H9 (cell line): ENCODE data around the gene AATK. TPM values are rescaled to one million over a fixed set of nuclear protein-coding genes. Genes with fewer than 3 reads are reported as not detected.

Experiments
- DNase-seq: peaks from one replicate; pipeline ENCODE4 v3.0.0-alpha.2; 2017
- H2AFZ ChIP-seq: one replicate; pipeline ENCODE4 v1.6.1; 2013; ENCODE audit warnings: mild to moderate bottlenecking, low read length, control low read depth, moderate library complexity
- H2AK5ac ChIP-seq: 2 replicates; pipeline ENCODE4 v1.6.1; 2013; ENCODE audit warnings: low read length, control low read depth, mixed read lengths; ENCODE audit not compliant: insufficient read length
- H2BK120ac ChIP-seq: one replicate; pipeline ENCODE4 v1.6.1; 2013; ENCODE audit warnings: low read depth, mild to moderate bottlenecking, low read length, control low read depth, inconsistent platforms; ENCODE audit not compliant: poor library complexity, severe bottlenecking
- H2BK12ac ChIP-seq: 2 replicates; pipeline ENCODE4 v1.6.1; 2013; ENCODE audit warnings: low read length, control low read depth, mixed read lengths, low read depth; ENCODE audit not compliant: insufficient read length
- H2BK15ac ChIP-seq: 2 replicates; pipeline ENCODE4 v1.6.1; 2013; ENCODE audit warnings: low read depth, low read length, control low read depth
- H2BK20ac ChIP-seq: one replicate; pipeline ENCODE4 v1.6.1; 2013; ENCODE audit warnings: low read depth, mild to moderate bottlenecking, low read length, control low read depth, inconsistent platforms; ENCODE audit not compliant: poor library complexity, severe bottlenecking
- H2BK5ac ChIP-seq: 2 replicates; pipeline ENCODE4 v1.6.1; 2013; ENCODE audit warnings: low read length, control low read depth, mixed read lengths; ENCODE audit not compliant: insufficient read length
- H3K14ac ChIP-seq: 2 replicates; pipeline ENCODE4 v1.6.1; 2013; ENCODE audit warnings: low read length, control low read depth; ENCODE audit not compliant: insufficient read depth
- H3K18ac ChIP-seq: 2 replicates; pipeline ENCODE4 v1.6.1; 2013; ENCODE audit warnings: low read depth, mild to moderate bottlenecking, mixed read lengths, low read length, control low read depth; ENCODE audit not compliant: insufficient read length
- H3K23ac ChIP-seq: 2 replicates; pipeline ENCODE4 v1.6.1; 2013; ENCODE audit warnings: low read length, control low read depth, mixed read lengths, low read depth; ENCODE audit not compliant: insufficient read length
- H3K23me2 ChIP-seq: 2 replicates; pipeline ENCODE4 v1.6.1; 2013; ENCODE audit warnings: low read depth, mild to moderate bottlenecking, mixed read lengths, low read length, control low read depth; ENCODE audit not compliant: insufficient read length, poor library complexity, severe bottlenecking
- H3K27ac ChIP-seq: 2 replicates; pipeline ENCODE4 v1.5.1; 2013; ENCODE audit warnings: low read length, control low read depth, mixed read lengths, low read depth; ENCODE audit not compliant: insufficient read length
- H3K27me3 ChIP-seq: 2 replicates; pipeline ENCODE4 v1.6.1; 2013; ENCODE audit warnings: low read length, control low read depth, inconsistent platforms; ENCODE audit not compliant: insufficient read depth
- H3K4ac ChIP-seq: 2 replicates; pipeline ENCODE4 v1.6.1; 2013; ENCODE audit warnings: low read depth, mild to moderate bottlenecking, control low read depth, inconsistent platforms, low read length, moderate library complexity
- H3K4me1 ChIP-seq: 2 replicates; pipeline ENCODE4 v1.6.1; 2013; ENCODE audit warnings: low read length, control low read depth, inconsistent platforms; ENCODE audit not compliant: insufficient read depth
- H3K4me2 ChIP-seq: 2 replicates; pipeline ENCODE4 v1.6.1; 2013; ENCODE audit warnings: low read length, control low read depth, mixed read lengths; ENCODE audit not compliant: insufficient read length, insufficient read depth
- H3K56ac ChIP-seq: 2 replicates; pipeline ENCODE4 v1.6.1; 2013; ENCODE audit warnings: low read depth, mild to moderate bottlenecking, mixed read lengths, low read length, control low read depth; ENCODE audit not compliant: insufficient read length
- H3K79me1 ChIP-seq: 2 replicates; pipeline ENCODE4 v1.6.1; 2013; ENCODE audit warnings: low read depth, mild to moderate bottlenecking, moderate library complexity, low read length, control low read depth, inconsistent platforms; ENCODE audit not compliant: insufficient read depth, poor library complexity, severe bottlenecking
- H3K79me2 ChIP-seq: 2 replicates; pipeline ENCODE4 v1.6.1; 2013; ENCODE audit warnings: low read length, control low read depth, inconsistent platforms; ENCODE audit not compliant: insufficient read depth
- H3K9ac ChIP-seq: 2 replicates; pipeline ENCODE4 v1.6.1; 2013; ENCODE audit warnings: low read length, control low read depth, mixed read lengths; ENCODE audit not compliant: insufficient read length; ENCODE audit errors: extremely low read depth
- H3K9me3 ChIP-seq: one replicate; pipeline ENCODE4 v1.6.1; 2013; ENCODE audit warnings: low read depth, low read length, inconsistent platforms; ENCODE audit not compliant: control insufficient read depth
- H3T11ph ChIP-seq: one replicate; pipeline ENCODE4 v1.6.1; 2013; ENCODE audit warnings: mild to moderate bottlenecking, low read length, control low read depth, inconsistent platforms
- H4K20me1 ChIP-seq: one replicate; pipeline ENCODE4 v1.6.1; 2013; ENCODE audit not compliant: control insufficient read depth, insufficient read length, insufficient read depth
- H4K5ac ChIP-seq: 2 replicates; pipeline ENCODE4 v1.6.1; 2013; ENCODE audit warnings: low read depth, mild to moderate bottlenecking, mixed read lengths, low read length, control low read depth; ENCODE audit not compliant: insufficient read length
- H4K8ac ChIP-seq: replicated peaks from 2 replicates; pipeline ENCODE4 v1.6.1; 2013; ENCODE audit warnings: low read length, control low read depth, mixed read lengths, low read depth; ENCODE audit not compliant: insufficient read length
- H4K91ac ChIP-seq: 2 replicates; pipeline ENCODE4 v1.6.1; 2013; ENCODE audit warnings: low read depth, mild to moderate bottlenecking, moderate library complexity, mixed read lengths, low read length, control low read depth; ENCODE audit not compliant: insufficient read length
- H3K27ac Mint-ChIP-seq, 3 experiments: 2 replicates in 2 of 3; 3 replicates in 1 of 3; pipeline ENCODE4 v1.8.0; 2020 to 2021; ENCODE audit warnings: mixed read lengths in 3 of 3, mild to moderate bottlenecking in 1 of 3, moderate library complexity in 1 of 3
- H3K27me3 Mint-ChIP-seq: 2 replicates; pipeline ENCODE4 v1.8.0; 2021; ENCODE audit warnings: low read depth, mild to moderate bottlenecking, moderate library complexity, mixed read lengths
- H3K36me3 Mint-ChIP-seq, 3 experiments: 2 replicates in 2 of 3; 3 replicates in 1 of 3; pipeline ENCODE4 v1.8.0; 2020 to 2021; ENCODE audit warnings: low read depth in 3 of 3, mixed read lengths in 3 of 3; ENCODE audit not compliant: insufficient read depth in 1 of 3
- H3K4me1 Mint-ChIP-seq, 2 experiments: 2 replicates each; pipeline ENCODE4 v1.8.0; 2020; ENCODE audit warnings: mixed read lengths in 2 of 2
- H3K4me3 Mint-ChIP-seq, 2 experiments: 2 replicates in 1 of 2; 3 replicates in 1 of 2; pipeline ENCODE4 v1.8.0; 2020 to 2021; ENCODE audit warnings: mild to moderate bottlenecking in 2 of 2, mixed read lengths in 2 of 2, moderate library complexity in 1 of 2
- H3K9me3 Mint-ChIP-seq, 2 experiments: 2 replicates in 1 of 2; 3 replicates in 1 of 2; pipeline ENCODE4 v1.8.0; 2020; ENCODE audit warnings: mild to moderate bottlenecking in 2 of 2, mixed read lengths in 2 of 2, moderate library complexity in 1 of 2
- WGBS: extraction: QIAGEN DNeasy Blood & Tissue Kit; methylation state at CpG from one replicate; pipeline ENCODE4 v1.1.7; 2013; ENCODE audit warnings: missing lambda C conversion rate, low lambda C conversion rate, mixed read lengths; ENCODE audit not compliant: insufficient read length; ENCODE audit errors: extremely low coverage; 5-methylcytosine and 5-hydroxymethylcytosine counted together
- total RNA-seq: library from RNA; stranded (reverse); gene quantifications from 2 replicates; pipeline ENCODE4 v1.2.1, GENCODE V29; 2021
- TF ChIP-seq, protein P1 (sequence below): fragments of 200-600 bp; sonication (generic); conservative IDR thresholded peaks from 3 replicates; pipeline ENCODE4 v1.8.0; 2021; ENCODE audit warnings: antibody characterized with exemption, mild to moderate bottlenecking

AATK gene
- total RNA-seq, 1 experiment from 2014 or later: 2.4 TPM

GRCh38 chr17:81143717-81144422 lies 22.2 kb downstream of the AATK start:
- Histone ChIP-seq H2BK5ac (no peak overlapping the region), H2AFZ (no peak overlapping the region), H3K27ac (no peak overlapping the region), H3K9me3 (no peaks in the 10 kb centered on the region), H3K4ac (no peak overlapping the region), H3K79me2 (no peaks in the 10 kb centered on the region), H2BK15ac (no peak overlapping the region), H4K20me1 (no peaks in the 10 kb centered on the region), H2BK120ac (no peak overlapping the region), H4K8ac (no peak overlapping the region), H3K27me3 (no peaks in the 10 kb centered on the region), H2BK20ac (no peak overlapping the region), H3K79me1 (no peaks in the 10 kb centered on the region), H2BK12ac (no peak overlapping the region), H3T11ph (no peak overlapping the region), H3K56ac (no peak overlapping the region), H3K9ac (no peak overlapping the region), H3K4me2 (no peak overlapping the region), H3K14ac (no peak overlapping the region), H3K23me2 (no peaks in the 10 kb centered on the region), H4K91ac (no peak overlapping the region), H4K5ac (no peak overlapping the region), H2AK5ac (no peak overlapping the region), H3K4me1 (no peaks in the 10 kb centered on the region), H3K18ac (no peak overlapping the region), H3K23ac (no peak overlapping the region)
- H3K4me3 Mint-ChIP-seq: no peak overlapping the region
- H3K27ac Mint-ChIP-seq: peak overlapping the region in 1 of 3 experiments; percentile 34; a peak in 1 of 7 replicates
- no CpG with 5 or more reads among the region's 17 CpGs for WGBS
- no peak for DNase-seq
- peaks cover 2 to 10% of the 10 kb centered on the region in 2 experiments; a peak in 2 of 4 replicates for H3K4me1 Mint-ChIP-seq
- peaks cover 3 to 4% of the 10 kb centered on the region in 2 experiments; a peak in 3 of 5 replicates for H3K9me3 Mint-ChIP-seq
- TF ChIP-seq, protein P1, sequence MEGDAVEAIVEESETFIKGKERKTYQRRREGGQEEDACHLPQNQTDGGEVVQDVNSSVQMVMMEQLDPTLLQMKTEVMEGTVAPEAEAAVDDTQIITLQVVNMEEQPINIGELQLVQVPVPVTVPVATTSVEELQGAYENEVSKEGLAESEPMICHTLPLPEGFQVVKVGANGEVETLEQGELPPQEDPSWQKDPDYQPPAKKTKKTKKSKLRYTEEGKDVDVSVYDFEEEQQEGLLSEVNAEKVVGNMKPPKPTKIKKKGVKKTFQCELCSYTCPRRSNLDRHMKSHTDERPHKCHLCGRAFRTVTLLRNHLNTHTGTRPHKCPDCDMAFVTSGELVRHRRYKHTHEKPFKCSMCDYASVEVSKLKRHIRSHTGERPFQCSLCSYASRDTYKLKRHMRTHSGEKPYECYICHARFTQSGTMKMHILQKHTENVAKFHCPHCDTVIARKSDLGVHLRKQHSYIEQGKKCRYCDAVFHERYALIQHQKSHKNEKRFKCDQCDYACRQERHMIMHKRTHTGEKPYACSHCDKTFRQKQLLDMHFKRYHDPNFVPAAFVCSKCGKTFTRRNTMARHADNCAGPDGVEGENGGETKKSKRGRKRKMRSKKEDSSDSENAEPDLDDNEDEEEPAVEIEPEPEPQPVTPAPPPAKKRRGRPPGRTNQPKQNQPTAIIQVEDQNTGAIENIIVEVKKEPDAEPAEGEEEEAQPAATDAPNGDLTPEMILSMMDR: no peak
- H3K27me3 Mint-ChIP-seq: peaks cover under 1% of the 10 kb centered on the region
- H3K36me3 Mint-ChIP-seq: no peaks in the 10 kb centered on the region; a peak in 1 of 7 replicates
